NCI-H128 (cell line): Measurements from ENCODE around the gene BLACAT1.
"Not testable (repeated sequence)": the region's sequence is repeated elsewhere in the genome, so short reads cannot be mapped to it uniquely, and the experiment has no call there.

ENCODE experiments used
- DNase-seq: peaks from one replicate; lab custom pipeline; 2025; ENCODE audit not compliant: unreplicated experiment; lab: John Stamatoyannopoulos, UW

The BLACAT1 gene

DNA sequence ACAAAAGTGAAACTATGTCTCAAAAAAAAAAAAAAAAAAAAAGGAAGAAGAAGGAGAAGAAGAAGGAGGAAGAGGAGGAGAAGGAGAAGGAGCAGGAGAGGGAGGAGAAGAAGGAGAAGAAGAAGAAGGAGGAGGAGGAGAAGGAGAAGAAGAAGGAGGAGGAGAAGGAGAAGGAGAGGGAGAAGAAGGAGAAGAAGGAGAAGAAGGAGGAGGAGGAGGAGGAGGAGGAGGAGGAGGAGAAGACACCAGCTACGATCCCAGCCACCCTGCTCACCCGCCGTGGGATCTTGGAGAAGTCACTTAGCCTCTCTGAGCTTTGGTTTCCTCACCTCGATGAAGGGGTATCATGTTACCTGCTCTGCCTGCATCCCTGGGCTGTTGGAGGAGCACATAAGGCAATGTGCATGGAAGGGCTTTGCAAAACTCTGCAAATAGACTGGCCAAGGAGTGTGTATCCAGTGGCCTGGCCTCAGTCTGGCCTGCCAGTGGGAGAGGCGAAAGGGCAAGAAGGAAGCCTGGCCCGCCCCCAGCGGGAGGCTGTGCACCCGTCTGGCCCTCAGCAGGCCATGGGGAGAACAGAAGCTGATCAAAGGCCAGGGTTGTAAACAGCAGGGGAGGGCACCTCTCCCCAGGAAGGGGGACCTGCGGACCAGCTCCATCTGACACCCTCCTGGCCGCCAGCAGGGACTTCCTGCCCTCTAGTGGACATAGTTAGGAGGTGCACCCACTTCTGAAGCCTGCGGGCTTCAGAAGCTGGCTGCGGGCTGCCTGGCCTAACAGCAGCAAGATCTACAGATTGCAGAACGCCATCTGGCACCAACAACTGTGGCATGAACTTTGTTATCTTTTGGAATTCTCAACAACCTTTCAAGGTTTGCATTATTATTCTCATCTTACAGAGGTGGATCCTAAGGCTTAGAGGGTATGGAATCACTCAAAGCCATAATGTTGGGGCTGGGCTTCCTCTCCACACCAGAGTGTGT is 29.4 kb upstream of the BLACAT1 start:
- peak; percentile 72 for DNase-seq

DNA sequence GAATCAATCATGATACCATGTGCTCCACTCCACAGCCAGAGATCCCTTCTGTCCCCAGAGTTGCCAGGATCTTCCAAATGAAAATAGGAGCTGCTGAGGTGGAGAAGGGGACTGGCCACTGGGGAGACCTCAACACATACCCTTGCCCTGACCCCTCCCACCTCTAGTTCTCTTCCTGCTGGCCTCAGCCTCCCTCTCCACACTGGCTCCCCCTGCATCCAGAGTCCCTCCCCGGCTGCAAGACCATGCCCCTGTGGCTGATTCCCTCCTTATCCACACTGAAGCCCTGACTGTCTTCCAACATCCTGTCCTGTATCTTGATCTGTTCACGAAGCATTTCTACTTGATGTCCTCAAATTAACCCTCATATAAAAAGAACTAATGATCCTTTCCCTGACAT is 27.5 kb upstream of the BLACAT1 start:
- DNase-seq, result no peak

DNA sequence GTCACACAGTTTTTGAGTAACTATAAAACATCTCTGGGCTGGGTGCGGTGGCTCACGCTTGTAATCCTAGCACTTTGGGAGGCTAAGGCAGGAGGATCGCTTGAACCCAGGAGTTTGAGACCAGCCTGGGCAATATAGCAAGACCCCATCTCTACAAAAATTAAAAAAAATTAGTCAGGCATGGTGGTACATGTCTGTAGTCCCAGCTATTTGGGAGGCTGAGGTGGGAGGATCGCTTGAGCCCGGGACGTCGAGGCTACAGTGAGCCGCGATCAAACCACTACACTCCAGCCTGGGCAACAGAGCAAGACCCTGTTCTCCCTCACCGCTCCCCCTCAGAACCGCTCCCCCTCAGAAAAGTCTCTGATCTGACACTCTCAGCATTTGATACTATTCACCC is 26.7 kb upstream of the BLACAT1 start:
- not testable (repeated sequence) for DNase-seq

DNA sequence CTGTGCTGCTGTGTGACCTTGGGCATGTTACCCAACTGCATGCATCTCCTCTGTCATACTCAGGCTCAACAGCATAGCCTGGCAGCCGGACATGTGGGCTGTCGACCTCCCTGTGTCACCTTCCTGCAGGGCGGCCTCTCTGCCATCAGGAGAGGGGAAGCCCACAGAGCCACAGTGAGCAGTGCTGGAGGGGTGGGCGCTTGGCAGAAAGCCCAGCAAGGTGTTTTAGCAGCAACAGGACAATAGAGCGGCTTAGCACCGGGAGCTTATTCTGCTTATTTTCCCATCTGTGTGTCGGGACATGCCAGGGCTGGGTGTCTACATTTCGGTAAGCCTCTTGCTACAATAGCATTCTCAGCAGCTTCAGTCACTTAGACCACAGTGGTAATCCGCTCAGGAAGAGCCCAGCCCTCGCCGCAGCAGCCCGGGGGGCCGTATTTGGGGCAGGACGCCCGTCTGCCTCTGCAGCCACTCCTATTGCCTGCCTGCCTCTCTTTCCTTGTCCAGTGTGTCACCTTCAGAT is 25.8 kb upstream of the BLACAT1 start:
- DNase-seq, result peak; percentile 32

DNA sequence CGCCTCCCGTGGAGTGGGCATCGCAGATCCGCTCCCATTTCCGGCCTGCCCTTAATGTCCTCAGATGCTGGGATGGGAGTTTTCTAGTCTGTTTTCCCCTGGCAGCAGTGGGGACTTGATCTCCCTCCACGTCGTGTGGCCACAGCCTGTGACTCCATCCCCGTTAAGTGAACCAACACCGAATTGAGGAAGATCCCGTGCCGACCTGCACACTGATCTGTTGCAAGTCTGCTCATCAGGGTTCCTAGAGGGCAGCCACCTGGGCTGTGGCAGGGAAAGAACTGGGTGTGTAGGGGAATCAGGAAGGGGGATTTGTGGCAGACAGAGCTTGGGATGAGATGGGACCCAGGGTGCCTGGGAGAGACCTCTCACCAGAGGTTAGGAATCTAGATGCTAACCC is 25.4 kb upstream of the BLACAT1 start:
- no peak for DNase-seq

DNA sequence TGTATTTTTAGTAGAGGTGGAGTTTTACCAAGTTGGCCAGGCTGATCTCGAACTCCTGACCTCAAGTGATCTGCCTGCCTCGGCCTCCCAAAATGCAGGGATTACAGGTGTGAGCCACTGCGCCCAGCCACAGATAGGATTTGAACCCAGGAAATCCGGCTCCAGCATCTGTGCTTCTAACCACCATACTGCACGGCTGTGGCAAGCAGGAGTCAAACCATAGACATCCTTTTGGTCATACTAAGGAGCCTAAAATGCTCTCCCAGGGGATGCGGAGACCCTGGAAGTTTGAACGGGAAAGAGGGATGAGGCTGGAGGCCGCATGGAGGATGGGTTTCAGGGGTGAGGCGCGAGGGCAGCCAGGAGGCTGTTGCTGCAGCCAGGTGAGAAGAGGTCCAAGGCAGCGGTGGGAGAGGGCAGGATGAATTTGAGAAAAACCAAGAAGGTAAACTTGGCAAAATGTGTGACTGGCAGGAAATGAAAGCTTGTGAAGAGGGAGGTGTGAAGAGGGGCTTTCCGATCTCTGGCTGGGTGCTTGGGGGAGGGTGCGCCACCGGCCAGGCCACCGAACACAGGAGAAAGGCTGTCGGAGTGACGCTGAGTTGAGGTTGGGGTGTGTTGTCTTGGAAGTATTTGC is 24.6 kb upstream of the BLACAT1 start:
- DNase-seq, result no peak

DNA sequence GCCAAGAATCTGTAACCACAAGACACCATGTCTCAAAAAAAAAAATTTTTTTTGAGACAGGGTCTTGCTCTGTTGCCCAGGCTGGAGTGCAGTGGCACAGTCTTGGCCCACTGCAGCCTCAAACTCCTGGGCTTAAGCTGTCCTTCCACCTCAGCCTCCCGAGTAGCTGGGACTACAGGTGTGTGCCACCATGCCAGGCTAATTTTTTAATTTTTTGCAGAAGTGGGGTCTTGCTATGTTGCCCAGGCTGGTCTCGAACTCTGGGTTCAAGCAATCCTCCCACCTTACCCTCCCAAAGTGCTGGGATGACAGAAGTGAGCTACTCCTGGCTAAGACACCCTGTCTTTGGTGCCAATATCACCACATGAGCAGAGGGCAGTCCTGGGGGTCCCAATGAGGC is 23.1 kb upstream of the BLACAT1 start:
- not testable (repeated sequence) for DNase-seq

DNA sequence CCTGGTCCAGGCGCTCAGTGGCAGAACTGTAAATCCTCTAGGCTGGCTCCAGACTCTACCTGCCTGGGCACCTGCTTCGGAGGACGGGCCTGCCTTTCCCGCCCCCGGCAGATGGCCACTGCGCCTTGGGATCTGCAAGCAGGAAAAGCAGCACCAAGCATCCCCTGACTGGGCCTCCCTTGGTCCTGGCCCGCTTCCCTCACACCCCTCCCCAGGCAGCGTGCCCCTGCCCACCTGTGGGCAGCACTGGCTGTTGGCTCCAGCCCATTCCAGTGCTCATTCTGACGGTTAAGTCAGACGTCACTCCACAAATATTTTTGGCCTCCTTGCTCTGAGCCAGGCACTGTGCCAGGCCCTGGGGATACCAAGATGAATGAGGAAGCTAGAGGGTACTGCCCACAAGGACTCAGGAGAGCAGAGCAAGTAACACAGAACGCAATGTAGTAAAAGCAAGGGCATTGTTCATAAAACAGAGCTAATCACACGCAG is 22.0 kb upstream of the BLACAT1 start:
- DNase-seq, result no peak

DNA sequence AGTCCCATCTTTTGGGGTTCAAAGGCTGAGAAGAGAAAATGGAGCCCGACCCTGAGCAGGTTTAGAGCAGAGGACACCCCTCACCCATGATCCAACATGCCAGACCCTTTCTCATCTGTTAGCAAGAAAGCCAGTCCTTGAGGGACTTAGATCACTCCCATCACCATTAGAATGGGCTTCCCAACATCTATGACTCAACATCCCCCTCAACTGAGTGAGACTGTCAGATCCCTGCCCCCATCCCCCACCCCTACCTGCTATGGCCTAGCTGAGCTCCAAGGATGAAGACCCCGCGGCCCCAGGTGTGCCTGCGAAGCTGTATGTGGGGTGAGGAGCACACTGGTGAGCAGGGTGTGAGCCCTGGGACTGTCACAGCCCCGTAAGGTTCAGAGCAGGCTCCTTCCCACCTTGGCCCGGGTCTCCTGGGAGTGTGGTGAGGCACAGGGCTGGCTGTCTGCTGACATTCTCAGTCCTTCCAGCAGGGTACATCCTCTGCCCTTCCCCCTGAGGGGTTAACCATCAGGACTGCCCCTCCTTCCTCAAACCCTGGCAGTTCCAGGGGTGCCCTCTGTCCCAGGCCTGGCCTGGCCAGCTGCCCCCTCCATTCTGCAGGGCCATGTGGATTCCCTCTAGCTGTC is 21.4 kb upstream of the BLACAT1 start:
- no peak for DNase-seq

DNA sequence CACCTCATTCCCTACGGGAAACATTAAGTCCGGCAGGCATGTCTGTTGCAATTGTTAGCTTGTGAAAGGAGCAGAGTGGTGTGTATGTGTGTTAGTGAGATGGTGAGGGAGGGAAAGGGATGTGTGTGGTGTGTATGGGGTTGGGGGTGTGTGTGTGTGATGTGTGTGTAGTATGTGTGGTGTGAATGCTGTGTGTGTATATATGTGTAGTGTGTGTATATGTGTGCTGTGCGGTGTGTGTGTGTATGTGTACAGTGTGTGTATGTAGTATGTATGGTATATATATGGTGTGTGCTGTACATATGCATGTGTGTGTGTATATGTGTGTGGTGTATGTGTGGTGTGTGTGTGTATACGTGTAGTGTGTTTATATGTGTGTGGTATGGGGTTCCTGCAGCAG is 20.8 kb upstream of the BLACAT1 start:
- DNase-seq, result no peak

DNA sequence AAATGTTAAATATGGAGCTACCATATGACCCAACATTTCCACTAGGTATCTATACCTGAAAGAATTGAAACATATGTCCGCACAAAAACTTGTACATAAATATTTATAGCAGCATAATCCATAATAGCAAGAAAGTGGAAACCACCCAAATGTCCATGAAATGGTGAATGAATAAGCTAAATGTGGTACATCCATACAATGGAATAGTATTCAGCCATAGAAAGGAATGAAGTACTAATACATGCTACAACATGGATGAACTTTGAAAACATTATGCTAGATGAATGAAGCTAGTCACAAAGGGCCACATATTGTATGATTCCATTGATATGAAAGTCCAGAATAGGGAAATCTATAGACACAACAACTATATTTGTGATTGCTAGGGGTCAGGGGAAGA is 20.0 kb upstream of the BLACAT1 start:
- DNase-seq, result no peak

DNA sequence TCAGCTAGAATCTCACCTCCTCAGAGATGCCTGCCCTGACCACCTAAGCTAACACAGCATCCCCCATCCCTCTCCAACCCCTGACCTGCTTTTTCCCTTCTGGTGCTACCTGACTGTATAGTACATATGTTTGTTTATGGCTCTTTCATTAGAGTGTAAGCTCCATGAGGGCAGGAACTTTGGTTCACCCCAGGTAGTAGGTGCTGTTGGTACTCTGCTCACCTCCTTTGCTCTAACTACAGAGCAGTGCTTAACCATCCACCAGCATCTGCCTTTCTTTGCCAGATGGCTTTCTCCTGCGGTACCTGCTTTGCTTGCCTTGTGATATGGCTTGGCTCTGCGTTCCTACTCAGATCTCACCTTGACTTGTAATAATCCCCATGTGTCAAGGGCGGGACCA is 18.7 kb upstream of the BLACAT1 start:
- DNase-seq, result no peak

DNA sequence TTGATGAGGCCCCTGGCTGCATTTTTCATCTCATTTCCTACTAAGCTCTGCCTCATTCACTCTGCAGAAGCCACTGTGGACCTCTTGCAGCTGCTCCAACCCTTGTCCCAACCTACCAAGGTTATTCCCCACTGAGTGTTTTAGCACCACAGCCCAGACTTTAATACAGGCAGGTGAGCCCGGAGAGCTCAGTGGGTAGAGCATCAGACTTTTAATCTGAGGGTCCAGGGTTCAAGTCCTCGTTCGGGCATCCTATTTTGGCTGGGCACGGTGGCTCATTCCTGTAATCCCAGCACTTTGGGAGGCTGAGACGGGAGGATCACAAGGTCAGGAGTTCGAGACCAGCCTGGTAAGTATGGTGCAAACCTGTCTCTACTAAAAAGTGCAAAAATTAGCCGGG is 18.1 kb upstream of the BLACAT1 start:
- DNase-seq, result no peak

DNA sequence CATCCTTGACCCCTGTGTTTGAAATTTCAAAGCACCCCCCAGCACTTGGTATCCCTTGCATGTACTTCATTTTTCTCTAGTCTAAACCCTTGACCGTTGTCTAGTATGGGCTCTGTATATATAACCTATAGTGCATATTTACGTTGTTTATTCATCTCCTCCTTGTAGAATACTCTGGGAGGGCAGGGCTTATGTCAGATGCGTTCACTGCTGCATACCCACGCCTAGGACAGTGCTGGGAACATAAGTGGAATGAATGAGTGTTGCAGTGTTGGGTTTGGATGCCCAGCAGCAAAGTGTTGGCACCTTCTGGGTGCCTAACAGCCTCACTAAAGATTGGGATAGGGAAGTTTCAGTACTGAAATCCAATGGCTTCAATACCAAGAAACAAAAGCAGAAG is 17.6 kb upstream of the BLACAT1 start:
- no peak for DNase-seq

DNA sequence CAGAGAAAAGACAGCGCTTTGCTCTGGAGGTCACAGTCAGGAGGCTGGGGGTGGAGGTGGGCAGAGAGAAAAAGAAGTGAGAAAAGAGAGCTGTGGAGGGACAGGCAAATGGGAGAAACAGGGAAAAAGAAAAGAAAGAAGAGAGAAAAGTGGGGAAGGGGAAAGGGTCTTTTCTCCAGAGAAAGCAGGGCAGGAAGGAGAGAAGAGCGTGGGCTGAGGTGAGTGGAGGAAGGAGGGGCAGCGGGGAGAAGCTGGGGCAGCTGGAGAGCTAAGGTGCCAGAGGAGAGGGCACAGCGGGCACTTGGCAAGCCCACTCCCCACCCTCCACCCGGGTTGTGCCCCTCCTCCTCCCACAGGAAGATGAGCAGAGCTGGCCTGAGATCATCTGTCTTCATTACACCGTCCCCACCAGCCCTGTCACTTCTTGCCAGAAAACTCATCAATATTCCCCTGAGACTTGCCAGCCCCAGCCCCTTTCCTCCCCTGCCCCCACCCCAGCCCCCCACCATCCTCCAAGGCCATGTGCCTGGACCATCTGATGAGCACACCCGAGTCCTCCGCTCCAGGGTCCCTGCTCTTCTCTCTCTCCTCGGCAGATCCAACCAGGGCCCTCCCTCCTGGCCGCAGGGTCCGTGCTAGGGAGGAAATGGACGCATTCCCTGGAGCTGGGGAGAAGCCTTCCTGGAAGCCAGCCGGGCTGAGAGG is 17.0 kb upstream of the BLACAT1 start:
- no peak for DNase-seq

DNA sequence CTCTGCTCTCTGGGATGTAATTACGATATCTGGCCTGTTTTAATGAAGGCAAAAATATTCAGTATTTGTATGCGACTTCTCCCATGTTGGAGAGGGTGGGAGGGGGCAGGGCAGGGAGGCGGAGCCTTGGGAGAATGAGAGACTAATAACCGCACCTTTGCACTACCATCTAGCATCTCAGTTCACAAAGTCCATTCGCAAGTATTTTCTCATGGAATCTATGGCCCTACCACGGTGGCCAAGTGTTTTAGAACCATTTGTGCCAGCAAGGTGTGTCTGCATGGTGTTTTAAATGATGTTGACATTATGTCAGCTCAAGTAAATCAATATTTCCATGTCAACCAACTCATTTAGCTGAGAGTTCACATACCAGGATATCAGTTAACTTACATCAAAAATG is 14.3 kb upstream of the BLACAT1 start:
- no peak for DNase-seq

DNA sequence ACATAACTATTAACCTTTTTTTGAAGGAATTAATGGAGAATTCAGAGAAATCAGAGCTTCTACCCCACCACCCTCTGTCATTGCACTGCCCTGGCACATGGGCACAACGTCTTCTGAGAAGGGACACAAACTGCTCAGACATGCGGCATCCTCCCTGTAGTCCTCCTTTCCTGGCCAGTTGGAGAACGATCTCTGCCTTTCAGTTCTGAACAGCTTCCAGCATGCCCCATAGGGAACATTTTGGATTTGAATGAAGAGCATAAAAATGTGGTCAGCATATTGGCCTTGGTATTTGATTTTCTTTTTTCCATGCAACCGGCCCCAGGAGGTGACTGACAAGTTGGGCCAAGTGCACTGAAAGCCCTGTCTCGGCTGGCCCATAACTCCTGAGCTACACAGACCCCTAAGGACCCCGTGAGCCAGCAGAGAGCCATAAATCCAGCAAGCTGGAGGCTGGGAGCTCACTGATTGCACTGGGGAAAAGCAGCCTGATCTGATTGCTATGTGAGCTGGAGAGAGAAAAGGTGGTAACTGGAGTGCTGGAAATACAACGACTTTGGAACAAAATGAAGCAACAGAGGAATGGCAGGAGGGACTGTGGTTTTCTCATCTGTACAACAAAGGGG is 10.9 kb upstream of the BLACAT1 start:
- no peak for DNase-seq

DNA sequence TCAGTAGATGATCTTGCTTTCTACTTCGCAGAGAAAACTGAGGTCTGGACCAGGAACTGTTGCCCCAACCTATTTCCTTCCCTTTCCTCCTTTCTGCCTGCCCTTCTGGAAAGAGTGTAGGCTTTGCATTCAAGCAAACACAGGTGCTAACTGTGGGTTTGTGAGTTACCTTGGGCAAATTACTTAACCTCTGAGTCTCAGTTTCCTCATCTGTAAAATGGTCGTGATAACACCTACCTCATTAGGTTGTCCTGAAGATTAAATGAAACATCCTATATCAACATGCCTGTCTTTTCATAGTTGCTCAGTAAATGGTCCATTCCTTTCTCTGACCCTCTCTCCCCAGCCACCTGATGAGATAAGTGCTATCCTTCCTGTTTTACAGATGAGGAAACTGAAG is 9.5 kb upstream of the BLACAT1 start:
- no peak for DNase-seq

DNA sequence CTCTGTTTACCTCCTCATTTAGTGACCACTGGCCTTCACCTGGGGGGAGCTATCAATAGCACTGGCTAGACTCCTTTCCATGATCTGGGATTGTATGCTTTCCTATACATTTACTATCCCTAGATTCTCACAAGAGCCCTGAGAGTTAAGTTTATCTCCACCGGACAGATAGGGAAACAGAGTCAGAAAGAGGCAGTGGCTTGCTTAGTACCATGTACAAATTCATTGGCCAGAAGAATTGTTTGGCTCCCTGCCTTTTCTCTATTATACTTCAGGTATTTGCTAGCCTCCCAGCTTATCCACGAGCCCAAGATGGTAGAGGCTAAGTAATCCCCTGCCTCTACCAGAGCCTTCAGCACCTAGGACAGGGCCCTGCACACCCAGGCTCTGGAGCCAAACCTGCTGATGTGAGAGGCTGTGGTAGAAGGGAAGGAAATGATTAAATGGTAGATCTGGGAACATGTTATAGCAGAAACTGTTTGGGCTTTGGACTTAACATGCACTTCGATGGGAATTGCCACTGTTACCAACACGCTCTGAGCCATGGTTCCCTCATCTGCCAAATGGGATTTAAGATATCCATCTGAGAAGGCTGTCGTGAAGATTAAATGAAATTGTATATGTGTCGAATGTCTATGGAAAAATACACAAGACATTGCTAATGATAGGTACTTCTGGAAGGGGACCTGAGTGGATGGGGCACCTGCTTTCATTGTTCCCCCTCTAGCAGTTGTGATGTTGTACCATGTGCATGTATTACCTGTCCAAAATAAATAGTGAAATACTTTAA is 3.1 kb upstream of the BLACAT1 start:
- DNase-seq, result no peak
